ENCODE results near the gene TGFBR3. TPM values are rescaled to one million over a fixed set of nuclear protein-coding genes. Genes with fewer than 3 reads are reported as not detected.

Gene TGFBR3
- total and polyA plus RNA-seq, 2 of the 4 experiments (the other 2 are of a cell fraction) = 3.0 to 11.3 TPM

DNA sequence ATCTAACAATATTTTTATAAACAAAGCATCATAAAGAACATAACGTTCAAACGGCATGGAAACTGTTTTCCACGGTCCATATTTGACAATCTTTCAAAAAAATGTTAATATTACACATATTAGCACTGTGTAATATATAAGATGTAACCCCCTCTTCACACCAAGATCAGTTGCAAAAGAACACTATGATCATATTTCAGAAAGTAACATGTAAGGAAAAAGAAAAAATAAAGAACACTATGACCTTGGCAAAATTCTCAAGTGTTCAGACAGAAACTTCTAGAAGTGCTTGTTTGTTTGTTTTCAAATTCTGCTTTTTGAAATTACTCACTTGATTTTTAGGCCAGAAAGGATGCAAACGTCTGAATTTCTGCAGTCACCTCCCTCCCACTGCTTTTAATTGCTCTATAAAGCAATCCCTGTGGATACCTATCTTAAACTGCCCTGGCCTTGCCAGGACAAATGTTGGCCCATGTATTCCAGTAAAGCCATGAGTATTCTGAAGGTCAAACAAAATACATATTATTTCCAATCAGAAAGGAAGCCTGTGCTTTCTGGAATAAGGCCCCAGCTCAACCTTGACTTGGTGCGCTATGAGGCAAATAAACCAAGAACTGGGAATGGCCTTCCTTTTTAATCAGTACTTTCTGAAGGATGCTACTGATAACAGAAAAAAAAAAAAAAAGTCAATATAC lies 68.6 kb downstream of the TGFBR3 start:
- Histone ChIP-seq H3K27me3 (ENCODE audit: control insufficient read depth, insufficient read depth, low read length) (no peaks in the 10 kb centered on the region), H3K4me2 (ENCODE audit: low read depth, low read length) (no peak overlapping the region), H3K14ac (replicated peaks; ENCODE audit: low read depth, low read length) (no peak overlapping the region), H2AFZ (replicated peaks; ENCODE audit: low read length, poor library complexity) (no peak overlapping the region), H2BK120ac (ENCODE audit: low read depth, low read length) (no peak overlapping the region), H4K5ac (ENCODE audit: low read depth, low read length) (no peak overlapping the region), H3K56ac (ENCODE audit: extremely low read depth, insufficient read depth, low read length) (no peak overlapping the region), H3K36me3 (ENCODE audit: control insufficient read depth, insufficient read depth, low read length) (no peaks in the 10 kb centered on the region), H2BK20ac (ENCODE audit: low read depth, low read length) (no peak overlapping the region), H3K4ac (ENCODE audit: low read depth, low read length) (no peak overlapping the region), H3K9me3 (ENCODE audit: control insufficient read depth, insufficient read depth, low read length) (no peaks in the 10 kb centered on the region), H3K4me3 (ENCODE audit: insufficient read depth, low read depth, low read length) (no peak overlapping the region), H4K91ac (ENCODE audit: insufficient read depth, low read depth, low read length) (no peak overlapping the region), H3K27ac (ENCODE audit: insufficient read depth, low read length) (no peak overlapping the region), H3K9me1 (ENCODE audit: insufficient read depth, low read length) (no peaks in the 10 kb centered on the region; the same call in 1 of the 2 replicates), H2AK9ac (replicated peaks; ENCODE audit: low read depth, low read length, poor library complexity) (no peak overlapping the region), H4K20me1 (ENCODE audit: insufficient read depth, low read length) (no peaks in the 10 kb centered on the region; the same call in 1 of the 2 replicates), H2BK5ac (ENCODE audit: low read depth, low read length, poor library complexity, severe bottlenecking) (no peak overlapping the region), H4K8ac (ENCODE audit: low read depth in 2 of 2, low read length in 2 of 2) (no peak overlapping the region), H2AK5ac (ENCODE audit: low read depth, low read length) (no peak overlapping the region), H3K23ac (ENCODE audit: low read depth, low read length) (no peak overlapping the region), H3K9ac (ENCODE audit: low read depth, low read length) (no peak overlapping the region), H3K79me1 (ENCODE audit: low read depth in 1 of 2, low read length in 2 of 2) (peaks cover 0 to 3% of the 10 kb centered on the region in 2 experiments; a peak in 1 of 4 replicates), H3K18ac (ENCODE audit: low read depth, low read length) (no peak overlapping the region; the same call in 1 of the 2 replicates), H2BK15ac (ENCODE audit: low read depth, low read length) (no peak overlapping the region), H3K4me1 (ENCODE audit: control insufficient read depth, insufficient read depth, low read length) (peaks cover 3% of the 10 kb centered on the region; the same call in 1 of the 2 replicates)
- WGBS, 2 experiments (ENCODE audit: extremely low coverage in 2 of 2, insufficient read length in 1 of 2) = no CpG with 5 or more reads among the region's 5 CpGs
- dilution Hi-C loops (cut with HindIII; ENCODE audit: low sequenced_read_pairs, unreplicated experiment) (no loop called here), in situ Hi-C loops (cut with MboI; ENCODE audit: low sequenced_read_pairs) (no loop called here), intact Hi-C loops (cut with micrococcal nuclease) (no loop called here)
- ATAC-seq (ENCODE audit: low read depth) (no peak), DNase-seq (no peak)
- BruUV-seq (replicated peaks) = no TSS peak
- POLR2A ChIA-PET (ENCODE audit: unreplicated experiment) = interaction anchor here (0.6 kb wide), 1 partner anchor 14 kb away, joined by 3 read pairs; no protein-coding TSS in a partner anchor
- CTCF ChIA-PET = interaction anchor here (0.6 to 1.0 kb wide), 5 partner anchors 13 to 158 kb away, joined by 3 to 7 read pairs (median 3); no protein-coding TSS in a partner anchor
- TF ChIP-seq MXI1 (IDR thresholded peaks at IDR 0.05; ENCODE audit: borderline replicate concordance, low read depth, low read length) = no peak
- TF ChIP-seq MAZ (IDR thresholded peaks at IDR 0.05; ENCODE audit: borderline replicate concordance, low read depth, low read length) = no peak
- TF ChIP-seq USF2 (IDR thresholded peaks at IDR 0.05; ENCODE audit: low read depth, low read length) = no peak
- no peak for TF ChIP-seq RCOR1 (IDR thresholded peaks at IDR 0.05; ENCODE audit: insufficient replicate concordance, low read length)
- no peak for TF ChIP-seq CTCF (conservative IDR thresholded peaks at IDR 0.05; ENCODE audit: low read depth, low read length)
- TF ChIP-seq POLR2A (IDR thresholded peaks at IDR 0.05; ENCODE audit: low read depth, low read length) = no peak
- TF ChIP-seq NFE2L2 (IDR thresholded peaks at IDR 0.05; ENCODE audit: low read depth, low read length) = no peak
- TF ChIP-seq BHLHE40 (IDR thresholded peaks at IDR 0.05; ENCODE audit: low read depth, low read length) = no peak
- no peak for TF ChIP-seq RAD21 (IDR thresholded peaks at IDR 0.05; ENCODE audit: low read length)
- no peak for TF ChIP-seq SMC3 (IDR thresholded peaks at IDR 0.05; ENCODE audit: low read depth, low read length)
- TF ChIP-seq MAFK (IDR thresholded peaks at IDR 0.05; ENCODE audit: low read depth, low read length) = no peak
- TF ChIP-seq CEBPB (IDR thresholded peaks at IDR 0.05; ENCODE audit: low read depth, low read length) = no peak
- TF ChIP-seq CHD1 (IDR thresholded peaks at IDR 0.05; ENCODE audit: low read depth, low read length) = no peak
- TF ChIP-seq, protein P1, sequence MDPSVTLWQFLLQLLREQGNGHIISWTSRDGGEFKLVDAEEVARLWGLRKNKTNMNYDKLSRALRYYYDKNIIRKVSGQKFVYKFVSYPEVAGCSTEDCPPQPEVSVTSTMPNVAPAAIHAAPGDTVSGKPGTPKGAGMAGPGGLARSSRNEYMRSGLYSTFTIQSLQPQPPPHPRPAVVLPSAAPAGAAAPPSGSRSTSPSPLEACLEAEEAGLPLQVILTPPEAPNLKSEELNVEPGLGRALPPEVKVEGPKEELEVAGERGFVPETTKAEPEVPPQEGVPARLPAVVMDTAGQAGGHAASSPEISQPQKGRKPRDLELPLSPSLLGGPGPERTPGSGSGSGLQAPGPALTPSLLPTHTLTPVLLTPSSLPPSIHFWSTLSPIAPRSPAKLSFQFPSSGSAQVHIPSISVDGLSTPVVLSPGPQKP (IDR thresholded peaks at IDR 0.05; ENCODE audit: borderline replicate concordance, low read depth, low read length) = no peak
- TF ChIP-seq RFX5 (IDR thresholded peaks at IDR 0.05; ENCODE audit: low read depth, low read length) = no peak
